Astrocyte of the cerebellum (primary cell): ENCODE data around the gene CFAP61.

ENCODE experiments used
- DNase-seq: peaks from one replicate; pipeline ENCODE4 v3.0.0-alpha.2; 2011; ENCODE audit warnings: low read depth
- H3K4me3 ChIP-seq: 2 replicates; pipeline ENCODE4 v1.5.1; 2011; ENCODE audit warnings: mild to moderate bottlenecking, low read depth, low read length, moderate library complexity
- in situ Hi-C: cut with HindIII; loops from 2 replicates; pipeline ENCODE4 v1.10.0; 2017; ENCODE audit warnings: low sequenced_read_pairs
- TF ChIP-seq, protein P1 (sequence below): IDR thresholded peaks from 2 replicates; pipeline ENCODE4 v1.5.1; 2012; ENCODE audit warnings: low read length, low read depth, moderate library complexity, mild to moderate bottlenecking; ENCODE audit errors: missing control alignments

The CFAP61 gene

GRCh38 chr20:20338133-20338730 is 285.9 kb downstream of the CFAP61 start:
- TF ChIP-seq, protein P1, sequence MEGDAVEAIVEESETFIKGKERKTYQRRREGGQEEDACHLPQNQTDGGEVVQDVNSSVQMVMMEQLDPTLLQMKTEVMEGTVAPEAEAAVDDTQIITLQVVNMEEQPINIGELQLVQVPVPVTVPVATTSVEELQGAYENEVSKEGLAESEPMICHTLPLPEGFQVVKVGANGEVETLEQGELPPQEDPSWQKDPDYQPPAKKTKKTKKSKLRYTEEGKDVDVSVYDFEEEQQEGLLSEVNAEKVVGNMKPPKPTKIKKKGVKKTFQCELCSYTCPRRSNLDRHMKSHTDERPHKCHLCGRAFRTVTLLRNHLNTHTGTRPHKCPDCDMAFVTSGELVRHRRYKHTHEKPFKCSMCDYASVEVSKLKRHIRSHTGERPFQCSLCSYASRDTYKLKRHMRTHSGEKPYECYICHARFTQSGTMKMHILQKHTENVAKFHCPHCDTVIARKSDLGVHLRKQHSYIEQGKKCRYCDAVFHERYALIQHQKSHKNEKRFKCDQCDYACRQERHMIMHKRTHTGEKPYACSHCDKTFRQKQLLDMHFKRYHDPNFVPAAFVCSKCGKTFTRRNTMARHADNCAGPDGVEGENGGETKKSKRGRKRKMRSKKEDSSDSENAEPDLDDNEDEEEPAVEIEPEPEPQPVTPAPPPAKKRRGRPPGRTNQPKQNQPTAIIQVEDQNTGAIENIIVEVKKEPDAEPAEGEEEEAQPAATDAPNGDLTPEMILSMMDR = no peak
- DNase-seq = no peak
- no peak overlapping the region for H3K4me3 ChIP-seq
- in situ Hi-C loops = no loop called here

GRCh38 chr20:20340443-20340842 is 288.1 kb downstream of the CFAP61 start:
- no peak overlapping the region for H3K4me3 ChIP-seq
- DNase-seq = no peak
- TF ChIP-seq, protein P1 = no peak
- in situ Hi-C loops = no loop called here

GRCh38 chr20:20341371-20341770 is 289.0 kb downstream of the CFAP61 start:
- no peak for DNase-seq
- in situ Hi-C loops = no loop called here
- TF ChIP-seq, protein P1 = no peak
- no peak overlapping the region for H3K4me3 ChIP-seq

- no peak for DNase-seq
- in situ Hi-C loops = no loop called here
- TF ChIP-seq, protein P1 = no peak
- no peak overlapping the region for H3K4me3 ChIP-seq
These were observed 289.7 kb downstream of the CFAP61 start for GRCh38 chr20:20342066-20342465.

GRCh38 chr20:20343932-20344331 is 291.6 kb downstream of the CFAP61 start:
- H3K4me3 ChIP-seq = no peak overlapping the region
- TF ChIP-seq, protein P1 = no peak
- in situ Hi-C loops = no loop called here
- DNase-seq = no peak

DNA sequence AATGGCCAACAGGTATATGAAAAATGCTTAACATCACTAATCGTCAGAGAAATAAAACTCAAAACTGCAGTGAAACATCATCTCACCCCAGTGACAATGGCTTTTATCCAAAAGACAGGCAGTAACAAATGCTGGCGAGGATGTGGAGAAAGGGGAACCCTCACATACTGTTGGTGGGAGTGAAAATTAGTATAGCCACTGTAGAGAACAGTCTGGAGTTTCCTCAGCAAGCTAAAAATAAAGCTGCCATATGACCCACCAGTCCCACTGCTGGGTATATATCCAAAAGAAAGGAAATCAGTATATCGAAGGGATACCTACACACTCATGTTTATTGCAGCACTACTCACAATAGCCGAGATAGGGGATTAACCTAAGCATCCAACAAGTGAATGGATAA is 292.1 kb downstream of the CFAP61 start:
- DNase-seq = no peak
- TF ChIP-seq, protein P1 = no peak
- no peak overlapping the region for H3K4me3 ChIP-seq
- in situ Hi-C loops = no loop called here
